H9 (cell line): ENCODE data around the gene SPINT3. TPM values are rescaled to one million over a fixed set of nuclear protein-coding genes. Genes with fewer than 3 reads are reported as not detected.

ENCODE experiments used
- DNase-seq: peaks from one replicate; pipeline ENCODE4 v3.0.0-alpha.2; 2017
- H2AFZ ChIP-seq: one replicate; pipeline ENCODE4 v1.6.1; 2013; ENCODE audit warnings: mild to moderate bottlenecking, low read length, control low read depth, moderate library complexity
- H2AK5ac ChIP-seq: 2 replicates; pipeline ENCODE4 v1.6.1; 2013; ENCODE audit warnings: low read length, control low read depth, mixed read lengths; ENCODE audit not compliant: insufficient read length
- H2BK120ac ChIP-seq: one replicate; pipeline ENCODE4 v1.6.1; 2013; ENCODE audit warnings: low read depth, mild to moderate bottlenecking, low read length, control low read depth, inconsistent platforms; ENCODE audit not compliant: poor library complexity, severe bottlenecking
- H2BK12ac ChIP-seq: 2 replicates; pipeline ENCODE4 v1.6.1; 2013; ENCODE audit warnings: low read length, control low read depth, mixed read lengths, low read depth; ENCODE audit not compliant: insufficient read length
- H2BK15ac ChIP-seq: 2 replicates; pipeline ENCODE4 v1.6.1; 2013; ENCODE audit warnings: low read depth, low read length, control low read depth
- H2BK20ac ChIP-seq: one replicate; pipeline ENCODE4 v1.6.1; 2013; ENCODE audit warnings: low read depth, mild to moderate bottlenecking, low read length, control low read depth, inconsistent platforms; ENCODE audit not compliant: poor library complexity, severe bottlenecking
- H2BK5ac ChIP-seq: 2 replicates; pipeline ENCODE4 v1.6.1; 2013; ENCODE audit warnings: low read length, control low read depth, mixed read lengths; ENCODE audit not compliant: insufficient read length
- H3K14ac ChIP-seq: 2 replicates; pipeline ENCODE4 v1.6.1; 2013; ENCODE audit warnings: low read length, control low read depth; ENCODE audit not compliant: insufficient read depth
- H3K18ac ChIP-seq: 2 replicates; pipeline ENCODE4 v1.6.1; 2013; ENCODE audit warnings: low read depth, mild to moderate bottlenecking, mixed read lengths, low read length, control low read depth; ENCODE audit not compliant: insufficient read length
- H3K23ac ChIP-seq: 2 replicates; pipeline ENCODE4 v1.6.1; 2013; ENCODE audit warnings: low read length, control low read depth, mixed read lengths, low read depth; ENCODE audit not compliant: insufficient read length
- H3K23me2 ChIP-seq: 2 replicates; pipeline ENCODE4 v1.6.1; 2013; ENCODE audit warnings: low read depth, mild to moderate bottlenecking, mixed read lengths, low read length, control low read depth; ENCODE audit not compliant: insufficient read length, poor library complexity, severe bottlenecking
- H3K27ac ChIP-seq: 2 replicates; pipeline ENCODE4 v1.5.1; 2013; ENCODE audit warnings: low read length, control low read depth, mixed read lengths, low read depth; ENCODE audit not compliant: insufficient read length
- H3K27me3 ChIP-seq: 2 replicates; pipeline ENCODE4 v1.6.1; 2013; ENCODE audit warnings: low read length, control low read depth, inconsistent platforms; ENCODE audit not compliant: insufficient read depth
- H3K4ac ChIP-seq: 2 replicates; pipeline ENCODE4 v1.6.1; 2013; ENCODE audit warnings: low read depth, mild to moderate bottlenecking, control low read depth, inconsistent platforms, low read length, moderate library complexity
- H3K4me1 ChIP-seq: 2 replicates; pipeline ENCODE4 v1.6.1; 2013; ENCODE audit warnings: low read length, control low read depth, inconsistent platforms; ENCODE audit not compliant: insufficient read depth
- H3K4me2 ChIP-seq: 2 replicates; pipeline ENCODE4 v1.6.1; 2013; ENCODE audit warnings: low read length, control low read depth, mixed read lengths; ENCODE audit not compliant: insufficient read length, insufficient read depth
- H3K56ac ChIP-seq: 2 replicates; pipeline ENCODE4 v1.6.1; 2013; ENCODE audit warnings: low read depth, mild to moderate bottlenecking, mixed read lengths, low read length, control low read depth; ENCODE audit not compliant: insufficient read length
- H3K79me1 ChIP-seq: 2 replicates; pipeline ENCODE4 v1.6.1; 2013; ENCODE audit warnings: low read depth, mild to moderate bottlenecking, moderate library complexity, low read length, control low read depth, inconsistent platforms; ENCODE audit not compliant: insufficient read depth, poor library complexity, severe bottlenecking
- H3K79me2 ChIP-seq: 2 replicates; pipeline ENCODE4 v1.6.1; 2013; ENCODE audit warnings: low read length, control low read depth, inconsistent platforms; ENCODE audit not compliant: insufficient read depth
- H3K9ac ChIP-seq: 2 replicates; pipeline ENCODE4 v1.6.1; 2013; ENCODE audit warnings: low read length, control low read depth, mixed read lengths; ENCODE audit not compliant: insufficient read length; ENCODE audit errors: extremely low read depth
- H3K9me3 ChIP-seq: one replicate; pipeline ENCODE4 v1.6.1; 2013; ENCODE audit warnings: low read depth, low read length, inconsistent platforms; ENCODE audit not compliant: control insufficient read depth
- H3T11ph ChIP-seq: one replicate; pipeline ENCODE4 v1.6.1; 2013; ENCODE audit warnings: mild to moderate bottlenecking, low read length, control low read depth, inconsistent platforms
- H4K20me1 ChIP-seq: one replicate; pipeline ENCODE4 v1.6.1; 2013; ENCODE audit not compliant: control insufficient read depth, insufficient read length, insufficient read depth
- H4K5ac ChIP-seq: 2 replicates; pipeline ENCODE4 v1.6.1; 2013; ENCODE audit warnings: low read depth, mild to moderate bottlenecking, mixed read lengths, low read length, control low read depth; ENCODE audit not compliant: insufficient read length
- H4K8ac ChIP-seq: replicated peaks from 2 replicates; pipeline ENCODE4 v1.6.1; 2013; ENCODE audit warnings: low read length, control low read depth, mixed read lengths, low read depth; ENCODE audit not compliant: insufficient read length
- H4K91ac ChIP-seq: 2 replicates; pipeline ENCODE4 v1.6.1; 2013; ENCODE audit warnings: low read depth, mild to moderate bottlenecking, moderate library complexity, mixed read lengths, low read length, control low read depth; ENCODE audit not compliant: insufficient read length
- H3K27ac Mint-ChIP-seq, 3 experiments: 2 replicates in 2 of 3; 3 replicates in 1 of 3; pipeline ENCODE4 v1.8.0; 2020 to 2021; ENCODE audit warnings: mixed read lengths in 3 of 3, mild to moderate bottlenecking in 1 of 3, moderate library complexity in 1 of 3
- H3K27me3 Mint-ChIP-seq: 2 replicates; pipeline ENCODE4 v1.8.0; 2021; ENCODE audit warnings: low read depth, mild to moderate bottlenecking, moderate library complexity, mixed read lengths
- H3K36me3 Mint-ChIP-seq, 3 experiments: 2 replicates in 2 of 3; 3 replicates in 1 of 3; pipeline ENCODE4 v1.8.0; 2020 to 2021; ENCODE audit warnings: low read depth in 3 of 3, mixed read lengths in 3 of 3; ENCODE audit not compliant: insufficient read depth in 1 of 3
- H3K4me1 Mint-ChIP-seq, 2 experiments: 2 replicates each; pipeline ENCODE4 v1.8.0; 2020; ENCODE audit warnings: mixed read lengths in 2 of 2
- H3K4me3 Mint-ChIP-seq, 2 experiments: 2 replicates in 1 of 2; 3 replicates in 1 of 2; pipeline ENCODE4 v1.8.0; 2020 to 2021; ENCODE audit warnings: mild to moderate bottlenecking in 2 of 2, mixed read lengths in 2 of 2, moderate library complexity in 1 of 2
- H3K9me3 Mint-ChIP-seq, 2 experiments: 2 replicates in 1 of 2; 3 replicates in 1 of 2; pipeline ENCODE4 v1.8.0; 2020; ENCODE audit warnings: mild to moderate bottlenecking in 2 of 2, mixed read lengths in 2 of 2, moderate library complexity in 1 of 2
- CTCF ChIP-seq: fragments of 200-600 bp; sonication (generic); conservative IDR thresholded peaks from 3 replicates; pipeline ENCODE4 v1.8.0; 2021; ENCODE audit warnings: antibody characterized with exemption, mild to moderate bottlenecking
- WGBS: extraction: QIAGEN DNeasy Blood & Tissue Kit; methylation state at CpG from one replicate; pipeline ENCODE4 v1.1.7; 2013; ENCODE audit warnings: missing lambda C conversion rate, low lambda C conversion rate, mixed read lengths; ENCODE audit not compliant: insufficient read length; ENCODE audit errors: extremely low coverage; 5-methylcytosine and 5-hydroxymethylcytosine counted together
- total RNA-seq: library from RNA; stranded (reverse); gene quantifications from 2 replicates; pipeline ENCODE4 v1.2.1, GENCODE V29; 2021

SPINT3 gene
- total RNA-seq, 1 experiment from 2014 or later: not detected

- WGBS: no CpG with 5 or more reads among the region's 1 CpG
- Histone ChIP-seq H3K9ac (no peak overlapping the region), H3K79me1 (no peaks in the 10 kb centered on the region), H3K4me2 (no peak overlapping the region), H3K56ac (no peak overlapping the region), H3K79me2 (no peaks in the 10 kb centered on the region), H3K18ac (no peak overlapping the region), H4K5ac (no peak overlapping the region), H4K8ac (no peak overlapping the region), H2AFZ (no peak overlapping the region), H3K14ac (no peak overlapping the region), H2BK20ac (no peak overlapping the region), H3K4me1 (no peaks in the 10 kb centered on the region), H4K20me1 (no peaks in the 10 kb centered on the region), H2BK12ac (no peak overlapping the region), H4K91ac (no peak overlapping the region), H3T11ph (no peak overlapping the region), H3K23me2 (no peaks in the 10 kb centered on the region), H2AK5ac (no peak overlapping the region), H3K4ac (no peak overlapping the region), H2BK15ac (no peak overlapping the region), H3K9me3 (no peaks in the 10 kb centered on the region), H2BK5ac (no peak overlapping the region), H3K27me3 (no peaks in the 10 kb centered on the region), H3K23ac (no peak overlapping the region), H2BK120ac (no peak overlapping the region), H3K27ac (no peak overlapping the region)
- H3K4me1 Mint-ChIP-seq: no peaks in the 10 kb centered on the region
- H3K4me3 Mint-ChIP-seq: no peak overlapping the region
- no peaks in the 10 kb centered on the region; a peak in 1 of 5 replicates for H3K9me3 Mint-ChIP-seq
- H3K27ac Mint-ChIP-seq: no peak overlapping the region
- no peak for TF ChIP-seq CTCF
- H3K27me3 Mint-ChIP-seq: peaks cover 20% of the 10 kb centered on the region
- DNase-seq: no peak
- no peaks in the 10 kb centered on the region for H3K36me3 Mint-ChIP-seq
These were observed 8.4 kb upstream of the SPINT3 start for GRCh38 chr20:45523821-45524220.
